Fibroblast of skin of right biceps (primary cell): ENCODE measurements around the gene RNH1.
"Not testable (repeated sequence)": the region's sequence is repeated elsewhere in the genome, so short reads cannot be mapped to it uniquely, and the experiment has no call there.

ENCODE experiments used
- DNase-seq: peaks from one replicate; pipeline ENCODE4 v3.0.0-alpha.2; 2013

The RNH1 gene

DNA sequence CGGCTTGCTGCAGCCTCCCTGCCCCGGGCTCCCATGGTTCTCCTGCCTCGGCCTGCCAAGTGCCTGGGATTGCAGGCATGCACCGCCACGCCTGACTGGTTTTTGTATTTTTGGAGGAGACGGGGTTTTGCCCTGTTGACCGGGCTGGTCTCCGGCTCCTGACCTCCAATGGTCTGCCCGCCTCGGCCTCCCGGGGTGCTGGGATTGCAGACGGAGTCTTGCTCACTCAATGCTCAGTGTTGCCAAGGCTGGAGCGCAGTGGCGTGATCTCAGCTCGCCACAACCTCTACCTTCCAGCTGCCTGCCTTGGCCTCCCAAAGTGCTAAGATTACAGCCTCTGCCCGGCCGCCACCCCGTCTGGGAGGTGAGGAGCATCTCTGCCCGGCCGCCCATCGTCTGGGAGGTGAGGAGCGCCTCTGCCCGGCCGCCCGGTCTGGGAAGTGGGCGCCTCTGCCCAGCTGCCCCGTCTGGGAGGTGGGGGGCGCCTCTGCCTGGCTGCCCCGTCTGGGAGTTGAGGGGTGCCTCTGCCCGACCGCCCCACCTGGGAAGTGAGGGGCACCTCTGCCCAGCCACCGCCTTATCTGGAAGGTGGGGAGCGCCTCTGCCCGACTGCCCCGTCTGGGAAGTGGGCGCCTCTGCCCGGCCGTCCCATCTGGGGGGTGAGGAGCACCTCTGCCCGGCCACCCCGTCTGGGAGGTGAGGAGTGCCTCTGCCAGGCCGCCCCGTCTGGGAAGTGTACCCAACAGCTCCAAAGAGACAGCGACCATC lies 10.1 kb upstream of the RNH1 start:
- not testable (repeated sequence) for DNase-seq

DNA sequence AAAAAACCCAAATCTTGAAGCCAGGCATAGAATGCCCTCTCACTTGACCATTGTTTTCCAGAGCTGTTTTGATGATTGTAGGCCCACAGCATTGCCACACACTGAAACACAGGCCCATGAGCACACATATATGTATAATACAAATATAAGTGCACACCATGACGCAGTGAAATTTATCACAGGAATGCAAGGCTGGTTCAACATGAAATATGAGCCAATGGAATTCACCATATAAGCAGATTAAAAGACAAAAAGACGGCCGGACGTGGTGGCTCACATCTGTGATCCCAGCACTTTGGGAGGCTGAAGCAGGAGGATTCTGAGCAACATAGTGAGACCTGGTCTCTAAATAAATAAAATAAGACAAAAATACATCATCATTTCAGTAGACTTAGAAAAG lies 9.4 kb upstream of the RNH1 start:
- DNase-seq: no peak

DNA sequence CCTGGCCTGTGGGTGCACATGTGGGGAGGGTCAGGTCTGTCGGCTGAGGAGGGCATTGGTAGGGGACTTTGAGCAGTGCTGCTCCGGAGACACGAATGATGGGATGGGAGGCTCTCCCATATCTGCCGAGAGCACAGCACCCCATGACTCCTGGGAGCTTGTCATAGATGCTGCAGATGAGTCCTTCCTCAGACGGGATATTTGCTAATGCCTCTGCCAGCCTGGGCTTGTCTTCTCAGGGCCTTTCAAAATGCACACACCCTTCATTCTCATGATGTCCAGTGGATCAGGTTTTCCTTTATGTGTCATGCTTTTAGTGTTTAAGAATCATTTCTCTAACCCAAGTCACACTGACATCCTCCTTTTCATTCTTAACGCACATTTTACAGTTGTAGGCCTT lies 8.1 kb upstream of the RNH1 start:
- no peak for DNase-seq

DNA sequence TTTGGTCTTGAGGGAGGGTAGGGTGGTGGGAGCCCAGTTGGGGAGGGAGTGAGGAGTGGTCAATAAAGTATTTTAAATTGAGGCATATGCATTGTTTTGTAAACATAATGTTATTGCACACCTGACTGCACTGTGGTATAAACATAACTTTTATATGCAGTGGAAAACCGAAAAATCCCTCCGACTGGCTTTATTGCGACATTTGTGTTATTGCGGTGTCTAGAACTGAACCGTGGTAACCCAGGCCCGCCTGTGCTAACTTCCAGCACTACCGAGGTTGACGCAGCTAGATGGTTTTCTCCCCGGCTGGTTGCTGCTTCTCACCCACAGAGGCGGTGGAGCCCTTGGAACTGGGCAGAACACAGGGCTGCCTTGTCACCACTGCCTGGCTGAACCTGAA lies 7.6 kb upstream of the RNH1 start:
- no peak for DNase-seq

DNA sequence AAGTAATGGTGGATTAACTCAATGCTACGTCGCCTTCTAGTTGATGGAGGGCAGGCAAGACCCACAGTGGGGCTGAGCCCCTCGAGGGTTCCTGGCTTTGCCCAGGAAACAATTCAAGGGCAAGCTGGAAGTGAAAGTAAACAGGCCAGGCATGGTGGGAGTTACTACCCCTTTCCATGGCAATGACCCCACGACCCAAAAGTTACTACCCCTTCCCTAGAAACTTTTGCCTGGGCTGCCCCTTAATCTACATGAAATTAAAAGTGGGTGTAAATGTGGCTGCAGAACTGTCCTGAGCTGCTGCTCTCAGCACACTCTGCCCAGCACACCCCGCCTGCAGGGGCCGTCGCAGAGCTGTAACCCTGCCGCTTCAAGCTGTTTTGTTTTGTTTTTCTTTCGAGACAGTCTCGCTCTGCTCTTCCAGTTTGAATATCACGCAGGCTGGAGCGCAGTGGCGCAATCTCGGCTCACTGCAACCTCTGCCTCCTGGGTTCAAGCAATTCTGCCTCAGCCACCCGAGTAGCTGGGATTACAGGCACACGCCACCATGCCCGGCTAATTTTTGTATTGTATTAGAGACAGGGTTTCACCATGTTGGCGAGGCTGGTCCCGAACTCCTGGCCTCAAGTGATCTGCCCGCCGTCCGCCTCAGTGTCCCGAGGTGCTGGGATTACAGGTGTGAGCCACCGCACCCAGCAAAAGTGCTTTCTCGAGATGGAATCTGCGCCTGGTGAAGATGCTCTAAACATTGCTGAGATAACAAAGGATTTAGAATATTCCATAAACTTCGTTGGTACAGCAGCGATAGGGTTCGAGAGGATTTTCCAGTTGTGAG lies 5.9 kb upstream of the RNH1 start:
- DNase-seq: no peak

DNA sequence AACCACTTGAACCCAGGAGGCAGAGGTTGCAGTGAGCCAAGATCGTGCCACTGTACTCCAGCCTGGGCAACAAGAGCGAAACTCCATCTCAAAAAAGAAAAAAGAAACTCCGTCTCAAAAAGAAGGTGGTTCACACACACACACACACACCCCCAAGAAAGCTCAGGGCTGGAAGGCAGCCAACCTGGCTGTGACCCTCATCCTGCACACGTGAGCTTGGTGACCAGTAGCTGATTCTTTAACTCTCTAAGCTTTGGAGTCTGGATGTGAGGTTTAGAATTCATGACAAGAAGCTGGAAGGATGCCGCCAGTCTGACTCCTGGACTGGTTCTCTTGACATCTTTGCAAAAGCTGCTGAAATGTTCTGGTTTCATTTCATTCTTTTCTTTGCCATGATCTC lies 1.9 kb upstream of the RNH1 start:
- no peak for DNase-seq

DNA sequence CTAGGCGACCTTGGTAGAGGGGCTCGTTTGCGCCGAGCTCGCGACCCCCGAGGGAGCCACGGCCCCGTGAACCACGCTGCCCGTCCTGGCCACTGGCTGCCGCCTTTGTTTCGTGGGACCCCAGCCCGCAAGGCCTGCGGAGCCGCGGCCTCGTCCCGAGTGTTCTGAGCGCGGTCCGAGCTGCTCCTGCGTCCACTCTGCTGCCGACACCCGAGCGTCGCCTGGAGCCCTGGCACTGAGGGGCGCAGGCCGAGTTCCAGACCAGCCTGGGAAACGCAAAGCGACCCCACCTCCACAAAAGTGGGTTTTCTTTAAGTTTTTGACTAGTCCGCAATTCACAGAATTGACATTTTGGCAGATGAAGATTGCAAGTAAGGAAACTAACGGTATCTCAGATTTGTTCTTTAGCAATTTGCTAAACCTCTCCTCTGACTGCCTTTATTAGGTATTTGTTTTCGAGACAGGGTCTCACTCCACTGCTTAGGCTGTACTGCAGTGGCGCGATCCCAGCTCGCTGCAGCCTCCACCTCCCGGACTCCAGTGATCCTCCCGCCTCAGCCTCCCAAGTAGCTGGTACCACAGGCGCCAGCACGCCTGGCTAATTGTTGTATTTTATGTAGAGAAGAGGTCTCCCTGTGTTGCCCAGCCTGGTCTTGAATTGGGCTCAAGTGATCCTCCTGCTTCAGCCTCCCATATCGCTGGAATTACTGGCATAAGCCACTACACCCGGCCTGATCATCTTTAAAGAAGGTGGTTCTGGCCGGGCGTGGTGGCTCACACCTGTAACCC lies 879 bp upstream of the RNH1 start:
- no peak for DNase-seq

DNA sequence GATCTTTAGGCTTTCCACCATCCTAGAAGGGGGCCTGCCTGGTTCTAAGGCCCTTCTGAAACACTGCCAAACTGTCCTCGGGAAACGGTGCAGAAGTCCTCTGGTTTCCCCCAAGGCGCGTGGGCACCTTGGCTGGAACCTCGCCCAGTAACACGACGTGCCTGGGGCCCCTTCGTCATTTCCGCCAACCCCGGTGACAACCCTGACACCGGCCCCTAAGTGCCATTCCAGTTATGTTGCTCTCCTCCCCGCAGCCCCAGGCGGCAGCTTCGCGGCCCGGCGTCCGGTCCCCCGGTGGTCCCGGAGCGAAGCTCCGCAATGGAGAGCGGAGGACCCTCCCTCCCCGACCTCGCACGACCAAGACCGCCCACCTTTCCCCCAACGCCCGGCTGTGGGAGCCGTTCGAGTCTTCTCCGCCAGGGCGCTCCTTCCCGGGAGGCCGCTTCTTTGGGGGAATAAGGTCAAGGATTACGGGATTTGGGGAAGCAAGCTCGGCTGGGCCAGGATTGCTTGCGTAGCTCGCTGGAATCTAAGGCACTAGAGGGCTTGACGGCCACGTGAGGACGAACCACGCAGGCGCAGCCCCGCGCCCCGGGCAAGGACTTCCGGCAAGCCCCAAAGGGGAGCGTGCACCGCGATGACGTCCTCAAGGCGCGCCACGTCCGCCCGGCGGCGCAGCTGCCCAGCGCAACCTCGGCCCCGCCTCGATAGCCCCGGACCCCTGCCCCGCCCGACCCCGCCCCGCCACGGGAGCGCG lies 626 bp downstream of the RNH1 start:
- peak; percentile 98 for DNase-seq

DNA sequence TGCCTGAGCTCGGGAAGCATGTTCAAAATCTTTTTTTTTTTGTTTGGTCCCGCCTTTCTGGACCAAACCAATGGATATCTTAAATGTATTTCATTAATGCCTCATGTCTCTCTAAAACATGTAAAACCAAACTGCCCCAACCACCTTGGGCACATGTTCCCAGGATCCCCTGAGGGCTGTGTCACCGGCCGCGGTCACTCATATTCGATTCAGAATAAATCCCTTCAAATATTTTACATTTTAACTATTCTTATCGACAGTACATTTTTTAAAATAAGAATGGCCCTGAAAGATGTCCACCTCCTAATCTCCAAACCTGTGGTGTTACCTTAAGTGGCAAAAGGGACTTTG lies 2.1 kb downstream of the RNH1 start:
- DNase-seq: no peak

DNA sequence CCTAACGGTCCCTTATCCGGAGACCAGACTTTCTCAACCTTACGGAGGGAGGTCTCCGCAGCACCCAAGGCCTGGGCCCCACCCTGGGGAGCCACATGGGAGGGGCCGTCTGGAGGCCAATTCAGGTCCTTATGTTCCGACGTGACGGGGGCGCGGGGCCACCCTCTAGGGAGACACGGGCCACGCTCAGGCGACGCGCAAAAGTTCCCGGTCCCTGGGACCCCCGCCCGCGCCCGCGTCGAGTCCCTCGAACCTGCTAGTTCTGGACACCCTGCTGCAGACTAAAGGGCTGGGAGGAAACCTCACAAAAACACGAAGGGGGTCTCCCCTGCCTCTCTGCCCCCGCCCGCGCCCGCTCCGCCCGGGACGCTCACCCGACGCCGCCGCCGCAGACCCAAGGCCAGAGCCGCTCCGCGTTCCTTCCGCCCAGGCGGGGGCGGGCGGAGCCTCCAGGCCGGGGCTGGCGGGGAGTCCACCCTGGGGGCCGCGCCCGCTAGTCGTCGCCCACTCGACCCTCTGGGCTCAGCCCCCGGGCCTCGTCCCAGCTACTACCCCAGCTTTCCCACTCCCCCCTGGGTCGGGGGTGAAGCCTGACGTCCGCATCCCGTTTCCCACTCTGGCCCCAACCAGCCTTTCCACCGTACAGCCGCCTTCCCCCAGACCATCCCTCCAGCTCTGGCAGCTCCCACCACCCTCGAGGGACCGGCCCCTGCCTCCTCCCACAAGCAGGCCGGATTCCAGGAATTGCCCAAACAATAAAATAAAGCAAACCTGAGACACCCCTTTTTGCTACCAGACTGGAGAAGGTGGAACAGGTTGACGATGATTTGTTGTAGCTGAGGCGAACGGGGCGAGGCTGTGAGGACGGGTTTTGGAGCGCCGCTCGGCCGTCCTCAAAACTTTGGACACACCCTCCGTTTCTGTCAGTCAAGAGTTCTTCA lies 2.7 kb downstream of the RNH1 start:
- peak; percentile 22 for DNase-seq

DNA sequence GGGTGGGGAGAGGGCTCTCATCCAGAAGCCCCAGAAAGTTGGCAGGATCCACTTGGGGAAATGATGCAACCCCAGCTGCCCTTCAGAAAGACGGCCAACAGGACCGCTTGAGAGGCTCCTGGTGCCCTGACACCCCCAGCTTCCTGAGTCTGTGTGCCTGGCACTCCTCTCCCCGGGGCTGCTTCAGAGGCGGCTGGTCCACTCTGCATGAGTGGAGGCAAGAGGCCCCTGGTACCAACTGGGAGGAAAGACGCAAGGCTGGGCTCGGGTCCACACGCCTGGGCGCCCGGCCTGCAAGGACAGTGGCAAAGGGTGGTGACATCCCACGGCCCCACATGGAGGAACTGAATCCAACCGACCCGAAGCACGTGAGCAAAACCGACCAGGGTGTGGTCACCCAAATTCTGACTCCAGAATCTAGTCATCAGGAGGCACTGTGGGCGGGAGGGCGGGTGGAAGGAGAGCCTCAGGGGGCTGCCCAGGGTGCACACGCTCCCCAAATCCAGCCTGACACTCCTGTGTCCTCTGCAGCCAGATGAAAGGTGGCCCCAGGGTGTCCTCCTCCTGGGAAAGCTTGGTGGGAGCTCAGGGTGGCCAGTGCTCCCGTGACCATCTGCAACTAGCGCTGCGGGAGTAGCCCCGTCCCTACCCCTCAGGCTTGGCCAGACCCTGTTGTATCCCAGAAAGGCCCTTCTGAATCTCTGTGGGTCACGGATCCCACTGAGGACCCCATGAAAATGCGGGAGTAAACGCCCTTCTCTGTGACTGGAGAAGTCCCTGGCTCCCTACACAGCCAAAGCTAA lies 3.7 kb downstream of the RNH1 start:
- DNase-seq: peak; percentile 21

DNA sequence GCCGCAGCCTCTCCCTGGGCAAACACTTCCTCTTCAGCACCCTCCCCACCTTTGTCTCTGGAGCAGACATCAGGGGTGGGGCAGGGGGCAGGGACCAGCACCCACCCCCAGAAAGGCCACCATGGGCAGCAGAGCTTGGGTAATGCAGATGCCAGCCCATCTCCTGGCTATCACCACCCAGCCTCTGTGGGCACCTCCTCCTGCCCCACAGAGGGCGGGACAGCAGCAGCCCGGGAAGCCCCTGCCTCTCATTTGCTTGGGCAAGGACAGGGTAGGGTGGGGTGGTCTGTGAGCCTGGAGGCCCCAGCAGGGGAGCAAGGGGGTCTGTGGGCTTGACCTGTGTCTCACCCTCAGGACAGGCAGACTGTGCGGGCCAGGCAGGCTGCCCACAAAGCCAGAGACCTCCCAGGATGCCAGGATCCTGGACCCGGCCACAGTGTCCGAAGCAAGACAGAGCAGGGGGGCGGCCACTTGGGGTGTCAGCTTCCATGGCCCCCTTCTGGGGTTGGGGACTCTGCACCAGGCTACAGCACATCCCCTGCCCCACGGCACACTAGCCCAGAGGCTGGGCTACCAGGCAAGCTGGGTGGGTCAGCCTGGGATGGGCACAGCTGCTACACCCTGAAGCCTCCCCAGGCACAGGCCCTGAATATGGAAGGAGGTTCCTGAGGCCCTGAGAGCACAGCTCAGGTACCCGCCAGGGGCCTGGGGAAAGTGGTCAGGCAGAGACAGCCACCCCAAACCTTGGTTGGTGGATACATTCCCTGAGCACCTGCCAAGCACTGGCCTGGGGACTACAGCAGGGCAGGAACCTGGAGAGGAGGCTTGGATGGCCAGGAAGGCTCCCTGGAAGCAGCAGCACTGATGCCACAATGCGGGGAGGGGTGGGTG lies 4.5 kb downstream of the RNH1 start:
- DNase-seq: no peak

DNA sequence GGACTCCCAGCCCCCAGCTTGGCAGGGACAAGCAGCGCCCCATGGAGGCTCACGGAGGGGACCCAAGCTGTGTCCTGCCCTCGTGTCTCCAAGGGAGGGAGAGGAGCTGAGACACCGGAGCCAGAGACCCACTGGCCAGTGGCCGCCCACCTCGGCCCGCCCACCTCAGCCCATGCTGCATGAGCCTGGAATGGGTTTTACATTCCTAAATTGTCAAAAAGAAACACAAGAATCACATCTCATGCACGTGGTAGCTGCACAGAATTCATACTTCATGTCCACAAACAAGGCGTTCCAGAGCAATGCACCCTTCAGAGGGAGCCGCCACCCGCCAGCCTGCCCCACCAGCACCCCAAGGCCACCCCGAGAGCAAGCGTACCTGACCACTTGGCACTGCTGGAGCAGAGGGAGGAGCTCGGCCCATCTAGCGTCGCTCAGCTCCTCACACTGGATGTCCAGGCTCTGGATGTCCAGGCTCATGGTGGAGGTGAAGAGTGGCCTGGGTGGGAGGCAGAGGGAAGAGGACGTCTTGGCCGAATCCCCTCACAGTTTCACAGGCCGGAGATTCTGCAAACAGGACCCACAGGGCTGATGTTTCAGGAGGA lies 5.3 kb downstream of the RNH1 start:
- DNase-seq: no peak

DNA sequence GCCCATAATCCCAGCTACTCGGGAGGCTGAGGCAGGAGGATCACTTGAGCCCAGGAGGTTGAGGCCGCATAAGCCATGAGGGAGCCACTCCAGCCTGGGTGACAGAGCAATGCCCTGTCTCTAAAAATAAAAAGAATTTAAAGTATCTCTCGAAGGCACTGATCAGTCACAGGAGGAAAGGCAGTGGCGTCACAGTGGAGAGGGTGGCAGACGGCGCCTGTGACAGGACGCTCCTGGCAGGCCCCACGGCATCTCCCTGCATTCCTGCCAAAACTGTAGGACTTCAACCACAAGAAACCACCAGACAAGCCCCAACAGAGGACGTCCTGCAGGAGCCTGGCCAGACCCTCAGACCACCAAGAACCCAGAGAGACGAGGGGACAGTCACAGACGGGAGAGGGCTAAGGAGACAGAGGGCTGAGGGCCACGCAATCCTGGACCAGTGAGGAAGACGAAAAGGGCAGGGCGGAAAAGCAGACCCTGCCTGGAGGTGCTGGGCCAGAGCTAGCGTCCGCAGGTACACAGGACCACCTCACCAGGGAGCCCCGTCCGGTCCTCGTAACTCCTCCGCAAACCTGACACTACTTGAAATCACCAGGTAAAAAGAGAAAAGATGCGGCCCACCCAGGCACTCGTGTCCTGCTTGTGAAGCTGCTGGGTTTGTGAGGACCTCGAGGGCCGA lies 5.9 kb downstream of the RNH1 start:
- DNase-seq: no peak

DNA sequence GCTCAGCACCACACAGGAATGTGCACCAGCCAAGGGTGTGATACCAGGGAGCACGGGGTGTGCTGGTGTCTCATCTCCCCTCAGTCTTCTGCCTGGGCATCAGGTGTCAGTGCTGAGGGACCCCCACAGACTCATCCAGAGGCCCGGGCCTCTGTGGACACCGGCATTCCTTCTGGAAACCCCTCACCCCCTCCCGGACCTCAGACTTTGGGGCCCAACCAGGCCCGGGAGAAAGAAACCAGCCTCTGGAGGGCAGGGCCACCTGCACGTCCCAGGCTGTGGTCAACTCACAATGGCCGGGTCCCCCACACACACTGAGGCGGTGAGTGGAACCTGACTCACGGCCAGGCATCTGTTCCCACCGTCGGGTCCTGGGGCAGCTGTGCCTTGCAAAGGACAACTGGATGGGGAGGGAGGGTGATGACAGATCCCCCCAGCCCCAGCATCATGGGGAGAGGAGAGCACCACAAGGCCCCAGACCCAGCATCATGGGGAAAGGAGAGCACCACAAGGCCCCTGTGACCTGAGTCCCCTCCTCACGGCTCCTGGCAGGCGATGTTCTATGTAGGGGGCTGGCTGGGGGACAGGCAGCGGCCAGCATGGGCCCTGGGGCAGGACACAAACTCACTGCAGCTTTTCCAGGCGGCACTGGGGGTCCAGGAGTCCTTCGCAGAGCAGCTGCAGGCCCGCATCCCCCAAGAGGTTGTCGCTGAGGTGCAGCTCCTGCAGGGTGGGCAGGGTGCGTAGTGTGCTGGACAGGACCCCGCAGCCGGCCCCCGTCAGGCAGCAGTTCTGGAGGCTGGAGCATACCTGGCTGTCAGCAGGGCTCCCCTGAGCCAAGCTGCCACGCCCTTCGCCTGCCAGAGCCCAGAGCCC lies 7.6 kb downstream of the RNH1 start:
- no peak for DNase-seq

DNA sequence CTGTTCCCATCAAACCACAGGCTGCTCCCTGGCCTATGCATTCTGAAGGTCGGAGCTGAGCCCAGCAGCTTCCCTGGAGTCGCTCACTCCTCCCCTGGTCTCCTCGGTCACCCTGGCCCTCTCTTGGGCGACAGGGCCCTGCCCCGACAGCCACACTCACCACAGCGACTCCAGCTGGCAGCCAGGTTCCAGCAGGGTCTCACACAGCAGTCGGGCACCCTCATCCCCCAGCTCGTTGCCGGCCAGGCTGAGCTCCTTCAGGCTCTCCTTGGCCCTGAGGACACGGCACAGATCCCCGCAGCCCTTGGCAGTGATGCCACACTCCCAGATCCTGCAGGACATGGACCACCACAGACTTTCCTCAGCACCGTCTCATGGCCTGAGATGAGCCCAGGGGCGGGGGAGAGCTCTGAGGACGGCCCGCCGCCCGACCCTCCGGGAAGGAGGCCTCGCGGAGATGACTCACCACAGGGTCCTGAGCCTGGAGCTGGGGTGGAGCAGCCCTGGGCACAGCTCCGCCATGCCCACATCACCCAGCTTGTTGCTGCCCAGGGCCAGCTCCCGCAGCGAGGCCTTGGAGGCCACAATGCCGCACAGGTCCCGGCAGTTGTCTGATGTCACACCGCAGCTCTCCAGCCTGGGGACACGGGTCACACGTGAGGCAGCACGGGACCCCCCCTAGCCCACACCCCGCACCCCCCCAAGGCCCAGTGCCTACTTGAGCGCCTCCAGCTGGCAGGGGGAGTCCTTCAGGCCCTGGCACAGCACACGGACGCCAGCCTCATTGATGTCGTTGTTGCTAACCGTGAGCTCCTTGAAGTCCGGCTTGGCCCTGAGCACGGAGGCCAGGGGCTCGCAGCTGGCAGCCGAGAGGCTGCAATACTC lies 8.5 kb downstream of the RNH1 start:
- DNase-seq: no peak
